ENCODE results near the gene TSPAN3.

GRCh38 chr15:77015646-77016320 lies 55.1 kb downstream of the TSPAN3 start:
- TF ChIP-seq EZH2phosphoT487 (IDR thresholded peaks at IDR 0.05; ENCODE audit: borderline replicate concordance, low read length) (no peak), CTCF (conservative IDR thresholded peaks at IDR 0.05; ENCODE audit: low read depth, low read length) (no peak)

Measured in PC-3 (cell line).